GM21717 (cell line): ENCODE data around the gene LRRC28.

ENCODE experiments used
- ATAC-seq: cut with Tn5 transposase; IDR thresholded peaks from one replicate; pipeline ENCODE4 v1.9.1; 2021; ENCODE audit warnings: mild to moderate bottlenecking, moderate library complexity; ENCODE audit not compliant: unreplicated experiment

Gene LRRC28

GRCh38 chr15:99296386-99296785 lies 45.1 kb downstream of the LRRC28 start:
- no peak for ATAC-seq

- no peak for ATAC-seq
Measured at GRCh38 chr15:99303907-99304306, 52.6 kb downstream of the LRRC28 start.

GRCh38 chr15:99305761-99306505 lies 54.7 kb downstream of the LRRC28 start:
- ATAC-seq, result no peak

- ATAC-seq, result no peak
Measured at GRCh38 chr15:99306694-99307338, 55.5 kb downstream of the LRRC28 start.

GRCh38 chr15:99307735-99308134 lies 56.5 kb downstream of the LRRC28 start:
- ATAC-seq, result no peak

- no peak for ATAC-seq
Measured at GRCh38 chr15:99310745-99311144, 59.5 kb downstream of the LRRC28 start.

- no peak for ATAC-seq
Measured at GRCh38 chr15:99312228-99312627, 60.9 kb downstream of the LRRC28 start.

- no peak for ATAC-seq
Measured at GRCh38 chr15:99312794-99313193, 61.5 kb downstream of the LRRC28 start.

GRCh38 chr15:99315636-99316035 lies 64.4 kb downstream of the LRRC28 start:
- no peak for ATAC-seq

GRCh38 chr15:99320374-99321215 lies 69.3 kb downstream of the LRRC28 start:
- ATAC-seq, result no peak

GRCh38 chr15:99321468-99321867 lies 70.2 kb downstream of the LRRC28 start:
- ATAC-seq, result no peak

- ATAC-seq, result no peak
Measured at GRCh38 chr15:99322643-99323405, 71.5 kb downstream of the LRRC28 start.

- peak; percentile 86 for ATAC-seq
Measured at GRCh38 chr15:99324082-99324620, 72.9 kb downstream of the LRRC28 start.

GRCh38 chr15:99324700-99325099 lies 73.4 kb downstream of the LRRC28 start:
- no peak for ATAC-seq

- ATAC-seq, result no peak
Measured at GRCh38 chr15:99326235-99326634, 75.0 kb downstream of the LRRC28 start.

- ATAC-seq, result no peak
Measured at GRCh38 chr15:99328106-99329072, 77.1 kb downstream of the LRRC28 start.

GRCh38 chr15:99331381-99331780 lies 80.1 kb downstream of the LRRC28 start:
- ATAC-seq, result no peak

- no peak for ATAC-seq
Measured at GRCh38 chr15:99333413-99333812, 82.1 kb downstream of the LRRC28 start.

- ATAC-seq, result no peak
Measured at GRCh38 chr15:99333981-99334380, 82.7 kb downstream of the LRRC28 start.
